ENCODE results near the gene PLEKHM3.

GRCh38 chr2:207902821-207903220, 122.5 kb downstream of the PLEKHM3 start:
- no peak for TF ChIP-seq CEBPB (IDR thresholded peaks at IDR 0.05; ENCODE audit: low read depth, low read length)
- TF ChIP-seq CTCF (conservative IDR thresholded peaks at IDR 0.05; ENCODE audit: low read depth, low read length), result no peak
- TF ChIP-seq POLR2A (IDR thresholded peaks at IDR 0.05; ENCODE audit: low read depth, low read length), result no peak
- TF ChIP-seq BHLHE40 (IDR thresholded peaks at IDR 0.05; ENCODE audit: low read depth, low read length), result no peak
- TF ChIP-seq ELK1 (IDR thresholded peaks at IDR 0.05; ENCODE audit: borderline replicate concordance, low read depth, low read length), result no peak

All from IMR-90 (cell line).